NOMO-1 (cell line): ENCODE data around the gene THBS4.
A peak's percentile ranks its signal among the peaks of the same experiment; 100 is the strongest.

ENCODE experiments used
- DNase-seq, 2 experiments: peaks; one replicate each; lab custom pipeline; 2025; ENCODE audit not compliant: unreplicated experiment in 2 of 2; lab: John Stamatoyannopoulos, UW

The THBS4 gene

GRCh38 chr5:80034962-80035821, at the start of gene THBS4:
TSS of gene THBS4 (plus strand) at chr5:80035348. CDS start at chr5:80035538, 190 bp downstream.
- DNase-seq, result no peak

- DNase-seq, result no peak
Observed at GRCh38 chr5:79986260-79986659, 48.9 kb upstream of the THBS4 start.

GRCh38 chr5:79990205-79990597, 44.9 kb upstream of the THBS4 start:
- no peak for DNase-seq

- DNase-seq, result peak; percentile 79 to 86
Observed at GRCh38 chr5:79990598-79991507, 44.3 kb upstream of the THBS4 start, which contains the start of gene MTX3. TSS of gene MTX3 (minus strand) at chr5:79991262. CDS start at chr5:79991238, 24 bp downstream.

- no peak for DNase-seq
Observed at GRCh38 chr5:79992891-79993657, 42.1 kb upstream of the THBS4 start.

- DNase-seq, result no peak
Observed at GRCh38 chr5:79999722-80000121, 35.4 kb upstream of the THBS4 start.

- DNase-seq, result no peak
Observed at GRCh38 chr5:80002677-80003076, 32.5 kb upstream of the THBS4 start.

GRCh38 chr5:80008995-80009765, 26.0 kb upstream of the THBS4 start:
- DNase-seq, result no peak

- no peak for DNase-seq
Observed at GRCh38 chr5:80010754-80011392, 24.3 kb upstream of the THBS4 start.

- DNase-seq, result no peak
Observed at GRCh38 chr5:80025069-80025468, 10.1 kb upstream of the THBS4 start.

GRCh38 chr5:80026841-80027240, 8.3 kb upstream of the THBS4 start:
- DNase-seq, result no peak

GRCh38 chr5:80031109-80031508, 4.0 kb upstream of the THBS4 start:
- no peak for DNase-seq

GRCh38 chr5:80033513-80033912, 1.6 kb upstream of the THBS4 start:
- DNase-seq, result no peak

- no peak for DNase-seq
Observed at GRCh38 chr5:80034559-80034958, 589 bp upstream of the THBS4 start.

GRCh38 chr5:80035839-80036238, 691 bp downstream of the THBS4 start:
- DNase-seq, result no peak

- DNase-seq, result peak in 1 of 2 experiments; percentile 15
Observed at GRCh38 chr5:80036615-80037014, 1.5 kb downstream of the THBS4 start.

- DNase-seq, result no peak
Observed at GRCh38 chr5:80037366-80037765, 2.2 kb downstream of the THBS4 start.

- DNase-seq, result no peak
Observed at GRCh38 chr5:80039650-80040049, 4.5 kb downstream of the THBS4 start.

- DNase-seq, result no peak
Observed at GRCh38 chr5:80041527-80041926, 6.4 kb downstream of the THBS4 start.

GRCh38 chr5:80042330-80042729, 7.2 kb downstream of the THBS4 start:
- DNase-seq, result no peak
